HCT116 (cell line): ENCODE results near the gene YBEY. TPM values are rescaled to one million over a fixed set of nuclear protein-coding genes. Genes with fewer than 3 reads are reported as not detected.

Experiments used
- ATAC-seq: fragments of 200-7000 bp; cut with Tn5 transposase; 2 replicates; pipeline ENCODE4 v1.9.1; 2020; ENCODE audit warnings: mild to moderate bottlenecking, moderate library complexity
- BruUV-seq: library from RNA; stranded (reverse); fragments of 400-500 nt; replicated peaks from 2 replicates; lab custom pipeline; 2021; lab: Mats Ljungman, UMichigan
- CTCF ChIA-PET: fragments of 300-600 bp; sonication (Branson Sonifier 250); formaldehyde crosslinking; loops from one replicate; lab custom pipeline; 2021; ENCODE audit warnings: antibody characterized with exemption; lab: Charles Lee
- POLR2A ChIA-PET: fragments of 300-600, 350-600 bp; sonication (Branson Sonifier 250); formaldehyde crosslinking; loops from one replicate; lab custom pipeline; 2021; ENCODE audit warnings: antibody characterized with exemption; lab: Charles Lee
- RAD21 ChIA-PET, 2 experiments: fragments of 300-600 bp; sonication (Branson Sonifier 250); formaldehyde crosslinking; loops; one replicate each; lab custom pipeline; 2023; ENCODE audit warnings: low total read pairs in 2 of 2; ENCODE audit not compliant: uncharacterized antibody in 2 of 2, unreplicated experiment in 2 of 2, low non-redundant PET in 1 of 2; lab: Charles Lee
- DNase-seq: peaks from one replicate; pipeline ENCODE4 v3.0.0-alpha.2; 2010; ENCODE audit warnings: low read depth, low spot score
- H2AFZ ChIP-seq: fragments of 200-600 bp; shearing (Covaris generic), sonication (generic); 2 replicates; pipeline ENCODE4 v1.6.1; 2017; ENCODE audit warnings: low read depth, mixed run types, mixed read lengths, antibody characterized with exemption, low read length; ENCODE audit not compliant: poor library complexity, severe bottlenecking
- H3K27ac ChIP-seq: 2 replicates; pipeline ENCODE4 v1.5.1; 2012; ENCODE audit warnings: low read depth, low read length
- H3K27me3 ChIP-seq: fragments of 200-600 bp; sonication (generic); 2 replicates; pipeline ENCODE4 v1.6.1; 2016; ENCODE audit warnings: mixed run types, low read length, mixed read lengths; ENCODE audit not compliant: insufficient read depth
- H3K36me3 ChIP-seq, 2 experiments: fragments of 200-500 bp in 1 of 2; fragments of 200-600 bp in 1 of 2; sonication (Bioruptor generic) in 1 of 2; sonication (generic) in 1 of 2; 2 replicates each; pipeline versions ENCODE4 v1.5.1 to v1.6.1; 2014 to 2016; ENCODE audit warnings: low read length in 2 of 2, inconsistent platforms in 1 of 2, mixed read lengths in 1 of 2, mixed run types in 1 of 2; ENCODE audit not compliant: insufficient read depth in 2 of 2, control insufficient read depth in 1 of 2
- H3K4me1 ChIP-seq, 2 experiments: fragments of 200-600 bp in 1 of 2; sonication (generic) in 1 of 2; 2 replicates each; pipeline versions ENCODE4 v1.5.1 to v1.6.1; 2012 to 2017; ENCODE audit warnings: low read length in 2 of 2, inconsistent platforms in 1 of 2, mild to moderate bottlenecking in 1 of 2, mixed read lengths in 1 of 2, mixed run types in 1 of 2, moderate library complexity in 1 of 2; ENCODE audit not compliant: insufficient read depth in 2 of 2, control insufficient read depth in 1 of 2
- H3K4me2 ChIP-seq: fragments of 200-600 bp; sonication (generic); 2 replicates; pipeline ENCODE4 v1.6.1; 2017; ENCODE audit warnings: mixed run types, low read length, mixed read lengths
- H3K4me3 ChIP-seq, 2 experiments: fragments of 200-600 bp in 1 of 2; sonication (generic) in 1 of 2; replicated peaks in 1 of 2; 2 replicates each; pipeline ENCODE4 v1.5.1; 2011 to 2016; ENCODE audit warnings: low read length in 2 of 2, control low read depth in 1 of 2, low read depth in 1 of 2, mild to moderate bottlenecking in 1 of 2, mixed read lengths in 1 of 2, mixed run types in 1 of 2
- H3K79me2 ChIP-seq: fragments of 200-600 bp; sonication (generic); 2 replicates; pipeline ENCODE4 v1.6.1; 2017; ENCODE audit warnings: mild to moderate bottlenecking, mixed run types, low read length, moderate library complexity, mixed read lengths; ENCODE audit not compliant: insufficient read depth
- H3K9ac ChIP-seq: fragments of 200-600 bp; sonication (generic); 2 replicates; pipeline ENCODE4 v1.6.1; 2016; ENCODE audit warnings: low read length, mixed read lengths
- H3K9me2 ChIP-seq: fragments of 200-600 bp; sonication (generic), shearing (Covaris generic); 2 replicates; pipeline ENCODE4 v1.6.1; 2017; ENCODE audit warnings: mixed run types, mild to moderate bottlenecking, moderate library complexity; ENCODE audit not compliant: insufficient read depth
- H3K9me3 ChIP-seq, 2 experiments: fragments of 200-500 bp in 1 of 2; fragments of 200-600 bp in 1 of 2; sonication (Bioruptor generic) in 1 of 2; sonication (generic) in 1 of 2; 2 replicates each; pipeline ENCODE4 v1.6.1; 2014 to 2017; ENCODE audit warnings: low read length in 2 of 2, mixed read lengths in 2 of 2, inconsistent platforms in 1 of 2, low read depth in 1 of 2, mild to moderate bottlenecking in 1 of 2, mixed run types in 1 of 2, moderate library complexity in 1 of 2; ENCODE audit not compliant: control insufficient read depth in 1 of 2, insufficient read depth in 1 of 2
- H4K20me1 ChIP-seq: fragments of 200-600 bp; sonication (generic), shearing (Covaris generic); 2 replicates; pipeline ENCODE4 v1.6.1; 2017; ENCODE audit warnings: mixed run types, mild to moderate bottlenecking, moderate library complexity; ENCODE audit not compliant: insufficient read depth
- ELF1 ChIP-seq: IDR thresholded peaks from 2 replicates; pipeline ENCODE4 v1.6.1; 2012; ENCODE audit warnings: low read depth, borderline replicate concordance
- MAX ChIP-seq: IDR thresholded peaks from 2 replicates; pipeline ENCODE4 v1.6.1; 2012
- POLR2A ChIP-seq: IDR thresholded peaks from 2 replicates; pipeline ENCODE4 v1.7.0; 2011; ENCODE audit warnings: borderline replicate concordance; ENCODE audit not compliant: insufficient read depth, insufficient read length; ENCODE audit errors: extremely low read depth
- SIN3A ChIP-seq: IDR thresholded peaks from 2 replicates; pipeline ENCODE4 v1.6.1; 2012; ENCODE audit warnings: low read depth
- ZBTB33 ChIP-seq: IDR thresholded peaks from 2 replicates; pipeline ENCODE4 v1.6.1; 2011; ENCODE audit warnings: mild to moderate bottlenecking, low read length, moderate library complexity; ENCODE audit not compliant: insufficient replicate concordance; ENCODE audit errors: extremely low read depth
- ZFX ChIP-seq: fragments of 450-650 bp; IDR thresholded peaks from 2 replicates; pipeline ENCODE4 v1.6.1; 2017
- ZNF274 ChIP-seq: fragments of 200-500 bp; sonication (Bioruptor generic); IDR thresholded peaks from 2 replicates; pipeline ENCODE4 v1.6.1; 2014; ENCODE audit warnings: mild to moderate bottlenecking, low read depth, low read length, inconsistent platforms
- intact Hi-C: fragments of 100-400 bp; cut with micrococcal nuclease; formaldehyde crosslinking; loops from 2 replicates; pipeline ENCODE4 v1.10.0; 2022
- total RNA-seq: library from RNA; stranded (reverse); gene quantifications from one replicate; pipeline ENCODE4 v1.2.1, GENCODE V29; 2021; ENCODE audit not compliant: unreplicated experiment

YBEY gene
- total RNA-seq, 1 experiment from 2014 or later, result 31.5 TPM

- no peak for TF ChIP-seq ELF1
These were observed 18.8 kb downstream of the YBEY start (continued) for GRCh38 chr21:46304955-46305354.

GRCh38 chr21:46307625-46308024, 21.5 kb downstream of the YBEY start:
- CTCF ChIA-PET, result no interaction called here
- RAD21 ChIA-PET, result no interaction called here
- Histone ChIP-seq H3K9me3 (no peaks in the 10 kb centered on the region), H3K9me2 (no peaks in the 10 kb centered on the region), H3K4me3 (no peak overlapping the region), H3K4me1 (no peaks in the 10 kb centered on the region), H2AFZ (no peak overlapping the region), H3K27ac (no peak overlapping the region), H3K36me3 (no peaks in the 10 kb centered on the region), H3K27me3 (no peaks in the 10 kb centered on the region), H3K9ac (no peak overlapping the region)
- intact Hi-C loops, result no loop called here
- no peak; the same call in 1 of the 2 replicates for ATAC-seq
- DNase-seq, result no peak
- POLR2A ChIA-PET, result no interaction called here
- TF ChIP-seq ZFX, result no peak
- TF ChIP-seq POLR2A, result no peak
- TF ChIP-seq ZNF274, result no peak
- no peak for TF ChIP-seq ELF1
- no peak for TF ChIP-seq MAX
- TF ChIP-seq SIN3A, result no peak
- no peak for TF ChIP-seq ZBTB33
- TF ChIP-seq, all 23 proteins: peak for 0
- H4K20me1 ChIP-seq, result no peaks in the 10 kb centered on the region
- no peak overlapping the region for H3K4me2 ChIP-seq
- no TSS peak for BruUV-seq
- H3K79me2 ChIP-seq, result no peaks in the 10 kb centered on the region
